HEK293 (cell line): ENCODE results near the gene SLC19A2.

Source experiments
- CTCF ChIA-PET: fragments of 350-600 bp; formaldehyde crosslinking; extraction: SDS; loops from one replicate; lab custom pipeline; 2021; ENCODE audit warnings: antibody characterized with exemption; lab: Yijun Ruan, JAX
- POLR2A ChIA-PET: fragments of 300-600 bp; formaldehyde crosslinking; extraction: SDS; loops from one replicate; lab custom pipeline; 2020; ENCODE audit warnings: antibody characterized with exemption, inconsistent platforms; lab: Yijun Ruan, JAX
- H3K27ac ChIP-seq: fragments of 200-500 bp; sonication (Bioruptor generic); 2 replicates; pipeline ENCODE4 v1.5.1; 2014; ENCODE audit warnings: low read depth, low read length, control low read depth, inconsistent platforms; ENCODE audit errors: extremely low read depth
- H3K36me3 ChIP-seq, 2 experiments: fragments of 200-500 bp in 1 of 2; sonication (Bioruptor generic) in 1 of 2; 1 replicate in 1 of 2; 2 replicates in 1 of 2; pipeline ENCODE4 v1.5.1; 2014 to 2017; ENCODE audit warnings: inconsistent platforms in 2 of 2, low read length in 2 of 2; ENCODE audit not compliant: control insufficient read depth in 2 of 2, insufficient read depth in 1 of 2
- H3K4me1 ChIP-seq: fragments of 200-500 bp; sonication (Bioruptor generic); 2 replicates; pipeline ENCODE4 v1.5.1; 2014; ENCODE audit warnings: mild to moderate bottlenecking, low read length, inconsistent platforms; ENCODE audit not compliant: control insufficient read depth, insufficient read depth
- H3K4me3 ChIP-seq: 2 replicates; pipeline ENCODE4 v1.5.1; 2011; ENCODE audit warnings: low read depth, mild to moderate bottlenecking, control low read depth, low read length, moderate library complexity
- H3K9me3 ChIP-seq: fragments of 200-500 bp; sonication (Bioruptor generic); 2 replicates; pipeline ENCODE4 v1.5.1; 2014; ENCODE audit warnings: low read depth, low read length, inconsistent platforms; ENCODE audit not compliant: control insufficient read depth, insufficient read depth
- BCL11A ChIP-seq: fragments of 450-650 bp; formaldehyde crosslinking; IDR thresholded peaks from 2 replicates; pipeline ENCODE4 v1.5.1; 2016; ENCODE audit warnings: low read depth, missing biosample characterization, missing genetic modification characterization
- KLF16 ChIP-seq: fragments of 450-650 bp; formaldehyde crosslinking; IDR thresholded peaks from 2 replicates; pipeline ENCODE4 v1.5.1; 2017; ENCODE audit warnings: missing biosample characterization, missing genetic modification characterization
- PRDM2 ChIP-seq: fragments of 450-650 bp; formaldehyde crosslinking; IDR thresholded peaks from 2 replicates; pipeline ENCODE4 v1.5.1; 2016; ENCODE audit warnings: missing biosample characterization, missing genetic modification characterization, borderline replicate concordance
- ZBTB21 ChIP-seq: fragments of 450-650 bp; formaldehyde crosslinking; IDR thresholded peaks from 2 replicates; pipeline ENCODE4 v1.5.1; 2017; ENCODE audit warnings: missing biosample characterization, missing genetic modification characterization
- ZNF146 ChIP-seq: fragments of 450-650 bp; formaldehyde crosslinking; IDR thresholded peaks from 2 replicates; pipeline ENCODE4 v1.5.1; 2016; ENCODE audit warnings: missing biosample characterization, missing genetic modification characterization
- ZNF148 ChIP-seq: fragments of 450-650 bp; formaldehyde crosslinking; IDR thresholded peaks from 2 replicates; pipeline ENCODE4 v1.5.0; 2017; ENCODE audit warnings: missing biosample characterization, missing genetic modification characterization, borderline replicate concordance
- ZNF19 ChIP-seq: fragments of 450-650 bp; formaldehyde crosslinking; IDR thresholded peaks from 2 replicates; pipeline ENCODE4; 2016; ENCODE audit warnings: missing biosample characterization, missing genetic modification characterization, low read depth
- ZNF2 ChIP-seq: fragments of 450-650 bp; formaldehyde crosslinking; IDR thresholded peaks from 2 replicates; pipeline ENCODE4 v1.5.1; 2016; ENCODE audit warnings: missing biosample characterization, missing genetic modification characterization
- ZNF202 ChIP-seq: fragments of 450-650 bp; formaldehyde crosslinking; IDR thresholded peaks from 2 replicates; pipeline ENCODE4 v1.5.1; 2016; ENCODE audit warnings: missing biosample characterization, missing genetic modification characterization, borderline replicate concordance
- ZNF280C ChIP-seq: fragments of 450-650 bp; formaldehyde crosslinking; IDR thresholded peaks from 2 replicates; pipeline ENCODE4 v1.5.1; 2016; ENCODE audit warnings: missing biosample characterization, missing genetic modification characterization
- ZNF341 ChIP-seq: fragments of 450-650 bp; formaldehyde crosslinking; IDR thresholded peaks from 2 replicates; pipeline ENCODE4; 2016; ENCODE audit warnings: low read depth, missing biosample characterization, missing genetic modification characterization
- ZNF707 ChIP-seq: fragments of 450-650 bp; formaldehyde crosslinking; IDR thresholded peaks from 2 replicates; pipeline ENCODE4 v1.5.1; 2016; ENCODE audit warnings: missing biosample characterization, missing genetic modification characterization
- ZNF776 ChIP-seq: fragments of 450-650 bp; formaldehyde crosslinking; IDR thresholded peaks from 2 replicates; pipeline ENCODE4 v1.5.0; 2017; ENCODE audit warnings: missing biosample characterization, missing genetic modification characterization, borderline replicate concordance
- TF ChIP-seq, protein P1 (sequence below): fragments of 450-650 bp; formaldehyde crosslinking; IDR thresholded peaks from 2 replicates; pipeline ENCODE4 v1.5.1; 2017; ENCODE audit warnings: missing biosample characterization, mild to moderate bottlenecking, missing genetic modification characterization, moderate library complexity

Gene SLC19A2

DNA sequence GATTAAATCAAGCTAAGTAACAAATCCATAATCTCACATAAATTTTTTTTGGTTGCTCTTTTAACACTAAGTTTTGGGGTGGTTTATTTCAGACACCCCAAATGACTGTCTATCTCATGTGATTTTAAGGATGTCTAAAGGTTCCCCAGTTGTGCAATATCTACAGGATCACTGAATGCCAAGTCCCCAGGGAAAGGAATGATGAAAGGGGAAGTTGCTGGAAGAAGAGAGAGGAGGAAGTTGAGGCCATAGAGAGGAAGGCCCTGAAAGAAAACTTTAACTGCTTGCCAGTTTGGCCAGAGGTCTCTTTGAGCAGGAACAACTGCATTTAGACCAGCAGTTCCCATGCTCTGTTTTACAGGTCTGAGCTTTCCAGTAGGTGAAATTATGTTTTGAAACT is 27.5 kb upstream of the SLC19A2 start:
- H3K36me3 ChIP-seq = no peaks in the 10 kb centered on the region
- CTCF ChIA-PET = interaction anchor here (0.6 kb wide), 1 partner anchor 126 kb away, joined by 4 read pairs; no protein-coding TSS in a partner anchor
- TF ChIP-seq, protein P1, sequence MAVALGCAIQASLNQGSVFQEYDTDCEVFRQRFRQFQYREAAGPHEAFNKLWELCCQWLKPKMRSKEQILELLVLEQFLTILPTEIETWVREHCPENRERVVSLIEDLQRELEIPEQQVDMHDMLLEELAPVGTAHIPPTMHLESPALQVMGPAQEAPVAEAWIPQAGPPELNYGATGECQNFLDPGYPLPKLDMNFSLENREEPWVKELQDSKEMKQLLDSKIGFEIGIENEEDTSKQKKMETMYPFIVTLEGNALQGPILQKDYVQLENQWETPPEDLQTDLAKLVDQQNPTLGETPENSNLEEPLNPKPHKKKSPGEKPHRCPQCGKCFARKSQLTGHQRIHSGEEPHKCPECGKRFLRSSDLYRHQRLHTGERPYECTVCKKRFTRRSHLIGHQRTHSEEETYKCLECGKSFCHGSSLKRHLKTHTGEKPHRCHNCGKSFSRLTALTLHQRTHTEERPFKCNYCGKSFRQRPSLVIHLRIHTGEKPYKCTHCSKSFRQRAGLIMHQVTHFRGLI (tag by site-specific recombination) = no peak
- no peak for TF ChIP-seq KLF16 (tag by site-specific recombination)
- no peak for TF ChIP-seq ZNF146 (tag by site-specific recombination)
- TF ChIP-seq, all 188 proteins: peak for 0
- POLR2A ChIA-PET = no interaction called here
- Histone ChIP-seq H3K4me1 (no peaks in the 10 kb centered on the region), H3K9me3 (no peaks in the 10 kb centered on the region), H3K27ac (no peak overlapping the region), H3K4me3 (no peak overlapping the region)

GRCh38 chr1:169511316-169512005 is 25.7 kb upstream of the SLC19A2 start:
- H3K9me3 ChIP-seq = no peaks in the 10 kb centered on the region
- H3K4me1 ChIP-seq = no peaks in the 10 kb centered on the region
- H3K4me3 ChIP-seq = no peak overlapping the region
- ChIA-PET CTCF (no interaction called here), POLR2A (no interaction called here)
- TF ChIP-seq BCL11A (no peak), ZNF2 (tag by site-specific recombination) (no peak), ZNF280C (tag by site-specific recombination) (no peak), ZNF341 (tag by site-specific recombination) (no peak), ZNF202 (tag by site-specific recombination) (no peak)
- H3K27ac ChIP-seq = no peak overlapping the region
- no peaks in the 10 kb centered on the region for H3K36me3 ChIP-seq

- H3K4me1 ChIP-seq = no peaks in the 10 kb centered on the region
- H3K27ac ChIP-seq = no peak overlapping the region
- no peaks in the 10 kb centered on the region for H3K36me3 ChIP-seq
- CTCF ChIA-PET = interaction anchor here (0.6 kb wide), 1 partner anchor 1177 kb away, joined by 4 read pairs; no protein-coding TSS in a partner anchor
- POLR2A ChIA-PET = no interaction called here
- H3K9me3 ChIP-seq = no peaks in the 10 kb centered on the region
- H3K4me3 ChIP-seq = no peak overlapping the region
- TF ChIP-seq ZBTB21 (tag by site-specific recombination) (no peak), PRDM2 (no peak), ZNF148 (tag by site-specific recombination) (no peak), KLF16 (tag by site-specific recombination) (no peak), ZNF707 (no peak), ZNF776 (tag by site-specific recombination) (no peak), ZNF19 (tag by site-specific recombination) (no peak)
Observed at GRCh38 chr1:169510060-169510459, 24.3 kb upstream of the SLC19A2 start.
